Activated CD4-positive, CD25-positive, alpha-beta regulatory T cell treated with anti-CD3 and anti-CD28 coated beads, Interleukin-2, amount 50 U/mL, for 24 hours (primary cell): ENCODE results near the gene ADGB.
"Not testable (repeated sequence)": the region's sequence is repeated elsewhere in the genome, so short reads cannot be mapped to it uniquely, and the experiment has no call there.

Experiments used
- ATAC-seq, 2 donors: fragments of 150-1000 bp; cut with Tn5 transposase; one replicate each; pipeline ENCODE4 v1.10.0; 2021; ENCODE audit warnings: mild to moderate bottlenecking in 1 of 2, moderate library complexity in 1 of 2

The ADGB gene

GRCh38 chr6:146598772-146599405 is at the start of gene ADGB:
TSS of gene ADGB (plus strand) at chr6:146598972. CDS start at chr6:146599041, 69 bp downstream.
- no peak for ATAC-seq

DNA sequence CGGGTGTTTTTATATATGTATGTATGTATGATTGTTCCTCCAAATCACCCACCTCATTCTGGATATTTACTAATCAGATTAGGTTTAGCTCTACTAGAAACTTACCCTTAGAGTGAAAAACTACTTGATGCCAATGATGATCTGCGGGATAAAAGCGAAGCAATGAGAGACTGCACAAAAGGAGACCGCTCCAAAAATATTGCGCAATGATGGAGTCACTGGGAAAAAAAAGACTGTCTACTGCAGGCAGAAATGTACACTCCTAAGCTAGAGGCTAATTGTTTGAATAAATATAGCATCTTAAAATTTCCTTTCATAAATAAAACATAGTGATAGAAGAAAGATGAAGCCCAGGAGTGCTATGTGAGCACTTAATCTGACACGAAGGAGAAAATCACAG is 47.9 kb upstream of the ADGB start:
- no peak for ATAC-seq

DNA sequence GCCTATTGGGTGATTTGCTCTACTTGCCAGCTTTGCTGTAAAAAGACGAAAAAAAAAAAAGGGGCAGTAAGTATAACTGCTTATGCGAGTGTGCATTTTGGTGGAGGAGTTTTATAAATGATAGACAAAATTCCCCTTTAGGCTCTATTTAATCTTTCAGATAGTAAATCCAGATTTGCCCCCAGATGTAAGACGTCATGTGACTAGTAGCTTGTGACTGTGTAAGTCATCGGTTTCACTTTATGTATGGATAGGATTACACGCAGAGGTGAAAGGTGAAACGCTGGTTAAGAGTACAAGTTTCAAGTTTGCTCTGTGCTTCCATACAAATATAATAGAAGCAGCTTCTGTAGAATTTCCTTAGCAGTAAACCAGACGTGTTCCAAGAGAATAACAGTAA is 47.2 kb upstream of the ADGB start:
- ATAC-seq, result no peak

GRCh38 chr6:146553377-146554135 is 45.2 kb upstream of the ADGB start:
- no peak for ATAC-seq

DNA sequence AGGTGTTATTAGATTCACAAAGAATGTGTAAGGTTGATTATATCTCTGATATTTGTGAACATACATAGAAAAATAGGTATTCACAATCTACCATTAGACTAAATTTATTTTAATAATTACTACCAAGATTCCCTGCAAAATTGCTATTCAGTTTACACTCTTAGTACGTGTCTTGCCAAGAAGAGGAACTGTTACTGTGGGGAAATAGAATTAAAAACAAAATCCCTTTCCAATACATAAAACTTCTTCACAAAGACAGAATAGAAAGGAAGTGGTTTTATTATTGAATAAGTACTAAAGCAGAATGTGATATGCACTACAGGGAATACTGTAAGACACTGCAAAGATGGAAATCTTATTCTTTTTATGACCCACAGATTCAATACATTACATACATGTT is 38.2 kb upstream of the ADGB start:
- ATAC-seq, result no peak

- ATAC-seq, result not testable (repeated sequence)
Observed at GRCh38 chr6:146566661-146567060, 32.1 kb upstream of the ADGB start.

DNA sequence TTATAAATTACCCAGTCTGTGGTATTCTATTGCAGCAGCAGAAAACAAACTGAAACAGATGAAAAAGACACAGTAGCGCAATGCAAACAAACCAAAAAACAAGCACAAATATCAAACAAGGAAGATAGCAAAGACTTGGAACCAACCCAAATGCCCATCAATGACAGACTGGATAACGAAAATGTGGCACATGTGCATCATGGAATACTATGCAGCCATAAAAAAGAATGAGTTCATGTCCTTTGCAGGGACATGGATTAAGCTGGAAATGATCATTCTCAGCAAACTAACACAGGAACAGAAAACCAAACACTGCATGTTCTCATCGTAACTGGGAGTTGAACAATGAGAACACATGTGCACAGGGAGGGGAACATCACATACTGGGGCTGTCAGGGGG is 30.2 kb upstream of the ADGB start:
- not testable (repeated sequence) for ATAC-seq

- no peak for ATAC-seq
Observed at GRCh38 chr6:146574211-146574610, 24.6 kb upstream of the ADGB start.

DNA sequence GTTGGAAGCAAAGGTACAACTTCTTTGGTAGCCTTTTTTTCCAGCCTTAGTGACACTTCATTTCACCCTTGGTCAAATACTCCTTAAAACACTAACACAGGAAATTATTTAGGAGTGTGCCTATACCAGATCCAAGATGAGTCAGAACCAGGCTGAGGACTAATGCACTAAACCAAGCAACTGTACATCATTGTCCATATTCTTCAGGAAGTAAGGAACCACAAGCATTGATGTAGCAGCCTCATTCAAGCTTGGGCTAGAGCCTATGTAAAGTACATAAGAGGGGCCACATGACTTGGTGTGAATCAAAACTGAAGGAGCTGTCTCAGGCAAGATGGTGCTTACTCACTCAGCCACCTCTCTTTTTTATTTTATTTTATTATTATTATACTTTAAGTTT is 20.7 kb upstream of the ADGB start:
- ATAC-seq, result no peak

GRCh38 chr6:146581968-146582367 is 16.8 kb upstream of the ADGB start:
- no peak for ATAC-seq

DNA sequence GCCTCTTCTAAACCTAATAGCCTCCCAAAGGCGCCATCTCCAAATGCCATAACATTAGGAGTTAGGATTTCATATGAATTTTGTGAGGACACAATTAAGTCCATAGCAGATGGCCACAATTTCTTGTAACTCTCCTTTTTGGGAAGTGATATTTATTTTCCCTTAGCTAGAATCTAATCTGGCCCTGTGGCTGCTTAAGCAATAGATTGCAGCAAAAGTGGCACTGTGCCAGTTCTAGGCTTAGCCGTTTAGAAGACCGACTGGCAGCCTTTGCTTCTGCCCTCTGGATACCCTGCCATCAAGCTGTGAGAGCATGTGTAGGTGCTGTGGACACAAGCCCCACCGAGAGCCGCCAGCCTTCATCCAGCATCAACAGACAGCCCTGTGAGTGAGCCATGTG is 15.9 kb upstream of the ADGB start:
- ATAC-seq, result no peak

DNA sequence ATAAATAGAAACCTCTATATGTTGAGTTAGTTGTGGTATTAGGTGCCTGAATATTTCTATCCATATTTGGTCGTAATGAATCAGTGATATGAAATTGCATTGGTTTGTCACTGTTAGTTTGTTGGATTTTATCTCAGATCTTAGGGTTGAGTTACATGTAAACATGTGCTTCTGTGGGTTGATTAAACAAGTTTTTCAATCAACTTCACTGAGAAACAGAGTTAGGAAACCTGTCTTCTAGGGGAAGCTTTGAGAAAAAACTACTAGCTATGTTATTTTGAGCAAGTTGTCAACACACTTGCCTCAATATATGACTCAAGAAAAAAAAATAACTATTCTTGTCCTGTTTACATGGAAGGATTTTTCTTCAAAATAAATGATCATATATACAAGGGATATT is 14.8 kb upstream of the ADGB start:
- no peak for ATAC-seq

- no peak for ATAC-seq
Observed at GRCh38 chr6:146587459-146587858, 11.3 kb upstream of the ADGB start.

DNA sequence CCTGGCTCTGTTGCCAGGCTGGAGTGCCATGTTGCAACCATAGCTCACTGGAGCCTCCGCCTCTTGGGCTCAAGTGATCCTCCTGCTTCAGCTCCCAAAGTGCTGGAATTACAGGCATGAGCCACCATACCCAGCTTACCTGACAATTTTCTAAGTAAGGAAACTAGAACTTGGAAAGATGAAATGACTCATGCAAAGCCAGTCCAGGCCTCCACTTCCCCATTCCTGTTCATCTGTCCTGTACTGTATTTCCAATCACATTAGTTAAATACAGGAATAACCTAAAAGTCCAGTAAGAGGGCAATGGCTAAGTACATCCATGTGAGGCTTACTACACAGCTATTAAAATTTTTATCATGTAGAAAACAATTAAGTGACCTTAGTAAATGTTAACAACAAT is 8.3 kb upstream of the ADGB start:
- ATAC-seq, result no peak

GRCh38 chr6:146592451-146592850 is 6.3 kb upstream of the ADGB start:
- ATAC-seq, result no peak

DNA sequence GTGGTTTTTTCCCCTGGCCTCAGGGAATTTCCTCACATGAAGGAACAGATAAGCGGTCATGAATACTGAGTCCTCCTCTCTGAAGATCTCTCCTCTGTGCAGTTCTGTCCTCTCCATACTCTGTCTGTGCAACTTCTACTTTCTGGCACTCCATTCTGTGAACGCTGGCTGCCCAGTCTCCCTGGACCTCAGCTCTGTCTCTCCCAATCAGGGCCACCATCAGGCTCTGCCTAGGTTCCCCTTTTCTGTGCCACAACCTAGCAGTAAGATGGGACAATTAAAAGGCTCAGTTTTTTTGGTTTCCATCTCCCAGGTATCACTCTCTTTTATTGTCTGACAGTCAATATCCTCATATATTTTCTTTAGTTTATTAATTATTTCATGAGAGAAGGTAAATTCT is 4.8 kb upstream of the ADGB start:
- no peak for ATAC-seq

DNA sequence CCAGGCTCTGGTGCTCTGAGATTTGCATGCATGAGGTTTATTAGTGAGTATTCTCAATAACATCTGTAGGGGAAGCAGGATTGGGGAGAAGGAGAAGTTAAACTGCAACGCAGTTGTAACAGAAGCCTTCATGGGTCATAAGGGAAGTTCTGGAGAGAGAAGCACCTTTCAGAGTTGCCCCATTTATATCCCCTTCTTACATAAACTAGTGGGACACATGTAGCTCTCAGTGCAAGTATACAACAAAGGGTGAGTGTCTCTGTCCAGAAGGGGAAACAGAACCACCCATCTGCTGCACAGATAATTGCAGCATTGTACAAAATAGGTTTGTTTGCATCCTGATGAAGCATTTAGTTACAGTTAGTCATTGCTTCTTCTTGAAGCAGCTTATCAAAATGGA is 4.3 kb upstream of the ADGB start:
- no peak for ATAC-seq

GRCh38 chr6:146595972-146596731 is 2.6 kb upstream of the ADGB start:
- no peak for ATAC-seq

DNA sequence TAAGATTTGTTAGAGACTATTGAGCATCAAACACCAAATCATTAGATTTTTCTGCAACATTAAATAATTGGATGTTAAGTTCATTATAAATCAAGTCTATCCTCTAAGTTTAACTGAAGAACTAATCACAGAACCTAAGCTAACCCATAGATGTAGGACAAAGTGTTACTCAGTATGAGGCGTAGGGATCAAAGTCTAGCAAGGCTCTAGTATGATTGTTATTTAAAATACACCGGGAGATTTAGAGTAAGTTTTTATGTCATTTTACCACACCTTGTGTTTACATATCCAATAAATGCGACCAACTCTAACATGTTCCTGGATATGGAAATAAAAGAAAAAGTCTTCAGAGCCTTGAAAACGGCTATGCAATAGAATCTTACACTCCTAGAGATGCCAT is 2.6 kb downstream of the ADGB start:
- ATAC-seq, result no peak

DNA sequence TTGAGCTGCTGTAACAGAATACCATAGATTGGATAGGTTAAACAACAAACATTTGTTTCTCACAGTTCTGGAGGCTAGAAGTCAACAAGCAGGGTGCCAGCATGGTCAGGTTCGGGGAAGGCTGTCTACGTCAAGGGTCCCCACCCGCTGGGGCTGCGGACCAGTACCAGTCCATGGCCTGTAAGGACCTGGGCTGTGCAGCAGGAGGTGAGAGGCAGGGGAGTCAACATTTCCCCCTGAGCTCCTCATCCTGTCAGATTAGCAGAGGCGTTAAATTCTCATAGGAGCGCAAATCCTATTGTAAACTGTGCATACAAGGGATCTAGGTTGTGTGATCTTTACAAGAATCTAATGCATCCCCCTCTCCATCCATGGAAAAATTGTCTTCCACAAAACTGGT is 3.8 kb downstream of the ADGB start:
- ATAC-seq, result no peak

DNA sequence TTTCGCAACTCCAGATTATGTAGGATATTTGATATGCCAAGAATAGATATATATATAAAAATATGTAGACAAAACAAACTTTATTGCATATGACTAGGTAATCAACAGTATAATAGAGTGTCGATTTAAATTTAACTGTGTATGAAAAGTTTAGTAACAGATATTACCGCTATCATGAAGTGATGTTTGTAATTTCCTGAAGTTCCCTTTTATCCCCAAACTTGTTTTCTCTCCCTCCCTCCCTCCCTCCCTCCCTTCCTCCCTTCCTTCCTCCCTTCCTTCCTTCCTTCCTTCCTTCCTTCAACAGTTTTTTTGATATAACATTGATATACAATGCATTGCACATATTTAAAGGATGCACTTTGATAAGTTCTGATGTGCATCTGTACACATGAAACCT is 15.2 kb downstream of the ADGB start:
- no peak for ATAC-seq

DNA sequence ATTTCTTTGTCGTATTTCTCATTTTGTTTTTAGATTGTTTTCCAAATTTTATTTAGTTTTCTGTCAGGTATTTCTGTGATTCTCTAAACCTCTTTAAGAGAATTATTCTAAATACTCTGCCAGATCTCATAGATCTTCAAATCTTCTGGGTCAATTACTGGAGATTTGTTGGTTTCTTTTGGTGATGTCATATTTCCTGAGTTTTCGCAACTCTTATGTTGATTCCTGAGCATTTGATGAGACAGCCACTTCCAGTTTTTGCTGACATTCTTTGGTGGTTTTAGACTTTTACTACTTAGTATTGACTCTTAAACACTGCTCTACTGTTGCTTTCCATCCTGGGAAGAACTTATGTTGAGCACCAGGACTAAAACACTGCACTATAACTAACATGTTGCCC is 21.9 kb downstream of the ADGB start:
- no peak for ATAC-seq

DNA sequence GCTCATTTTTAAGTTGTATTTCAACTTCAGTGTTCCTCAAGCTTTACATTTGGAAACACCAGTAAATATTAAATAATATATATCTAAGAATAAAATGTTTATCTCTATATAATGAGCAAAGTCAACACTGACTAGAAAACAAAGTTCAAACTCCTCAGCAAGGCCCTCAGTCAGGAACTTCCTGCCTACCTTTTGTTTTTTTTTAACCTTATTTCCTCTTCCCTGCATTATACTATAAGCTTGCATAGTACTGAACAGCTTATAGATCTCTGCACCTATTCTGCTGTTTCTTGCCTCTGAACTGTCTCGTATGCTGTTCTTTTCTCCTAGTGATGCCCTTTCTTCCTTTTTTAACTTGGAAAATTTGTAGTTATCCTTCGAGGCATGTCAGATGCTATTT is 29.6 kb downstream of the ADGB start:
- no peak for ATAC-seq

DNA sequence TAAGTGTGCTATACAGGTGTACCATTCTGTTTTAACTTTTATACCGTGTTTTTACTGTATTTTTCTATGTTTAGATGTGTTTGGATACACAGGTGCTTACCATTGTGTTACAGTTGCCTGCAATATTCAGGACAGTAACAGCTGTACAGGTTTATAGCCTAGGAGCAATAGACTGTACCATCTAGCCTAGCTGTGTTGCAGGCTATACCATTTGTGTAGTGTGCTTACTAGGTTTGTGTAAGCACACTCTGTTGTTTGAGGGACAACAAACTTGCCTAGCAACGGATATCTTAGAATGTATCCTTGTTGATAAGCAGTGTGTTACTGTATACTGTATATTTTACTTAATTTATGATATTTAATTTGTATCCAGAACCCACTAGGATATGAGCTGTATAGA is 35.2 kb downstream of the ADGB start:
- no peak for ATAC-seq
